GM18526 (cell line): ENCODE results near the gene MRPL24.

Experiments
- POLR2A ChIP-seq: IDR thresholded peaks from 3 replicates; pipeline ENCODE4 v1.6.1; 2011; ENCODE audit not compliant: insufficient read length; ENCODE audit errors: extremely low read depth

Gene MRPL24

GRCh38 chr1:156694690-156694962 lies 46.3 kb downstream of the MRPL24 start:
- TF ChIP-seq POLR2A, result no peak

DNA sequence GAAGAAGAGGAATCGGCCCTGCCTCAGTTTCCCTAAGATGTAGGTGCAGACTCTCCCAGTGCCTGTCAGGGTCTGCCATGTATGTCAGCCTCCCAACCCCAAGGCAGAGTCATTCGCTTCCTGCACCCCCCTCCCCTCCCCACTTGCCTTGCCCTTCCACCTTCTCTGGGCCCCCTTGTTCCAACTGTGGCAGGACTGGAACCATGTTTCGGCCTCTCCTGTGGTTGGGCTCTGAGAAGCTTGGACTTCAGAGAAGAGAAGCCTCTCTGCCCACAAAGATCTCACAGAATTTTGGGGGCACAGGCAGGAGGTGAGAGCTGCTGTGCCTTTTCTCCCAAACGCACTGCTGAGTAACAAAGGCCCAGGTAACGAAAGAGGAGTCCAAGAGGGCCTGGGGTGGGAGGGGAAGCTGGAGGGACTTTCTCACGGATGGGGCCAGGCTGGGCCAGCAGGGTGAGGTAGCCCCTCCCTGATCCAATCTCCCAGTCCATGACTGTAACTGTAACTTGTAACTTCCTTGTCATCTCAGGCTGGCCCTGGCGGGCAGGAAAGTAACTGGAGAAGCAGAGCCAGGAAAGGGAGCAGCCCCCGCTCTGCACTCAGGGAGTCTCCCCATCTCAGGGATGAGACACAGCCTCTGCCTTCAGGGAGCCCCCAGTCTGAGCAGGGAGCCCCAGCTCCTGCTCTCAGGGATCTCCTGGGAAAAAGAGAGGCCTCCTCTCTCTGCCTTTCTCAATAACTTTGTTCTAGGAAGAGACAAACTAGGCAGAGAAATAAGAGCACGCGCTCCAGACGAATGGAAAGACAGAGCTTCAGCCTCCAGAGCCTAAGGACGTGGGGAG lies 46.8 kb downstream of the MRPL24 start:
- no peak for TF ChIP-seq POLR2A

- TF ChIP-seq POLR2A, result no peak
These were observed 47.7 kb downstream of the MRPL24 start for GRCh38 chr1:156692925-156693847.

DNA sequence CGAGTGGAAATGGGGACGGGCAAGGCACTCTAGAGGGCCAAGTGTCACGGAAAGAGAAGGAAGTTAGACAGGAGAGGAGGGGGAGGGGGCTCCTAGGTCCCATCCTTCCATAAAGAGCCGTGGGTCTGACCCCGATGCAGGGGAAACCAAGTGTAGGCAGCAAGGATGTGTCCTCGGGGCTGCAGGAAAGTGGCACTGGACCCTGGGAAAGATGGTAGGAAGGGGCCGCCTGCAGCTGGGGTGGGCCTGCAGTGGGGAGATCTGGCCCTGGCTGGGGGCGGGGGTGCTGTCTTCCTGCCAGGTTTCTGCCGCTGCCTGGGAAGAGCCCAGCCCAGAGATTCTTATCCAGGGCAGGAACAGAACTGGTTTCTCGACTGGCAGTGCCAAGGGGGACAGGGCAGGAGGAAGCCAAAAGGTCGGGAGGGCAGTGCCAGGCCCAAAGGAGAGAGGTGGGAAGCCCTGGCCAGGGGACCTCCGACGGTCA lies 48.4 kb downstream of the MRPL24 start:
- TF ChIP-seq POLR2A, result no peak

GRCh38 chr1:156691665-156692440 lies 49.0 kb downstream of the MRPL24 start:
- no peak for TF ChIP-seq POLR2A

DNA sequence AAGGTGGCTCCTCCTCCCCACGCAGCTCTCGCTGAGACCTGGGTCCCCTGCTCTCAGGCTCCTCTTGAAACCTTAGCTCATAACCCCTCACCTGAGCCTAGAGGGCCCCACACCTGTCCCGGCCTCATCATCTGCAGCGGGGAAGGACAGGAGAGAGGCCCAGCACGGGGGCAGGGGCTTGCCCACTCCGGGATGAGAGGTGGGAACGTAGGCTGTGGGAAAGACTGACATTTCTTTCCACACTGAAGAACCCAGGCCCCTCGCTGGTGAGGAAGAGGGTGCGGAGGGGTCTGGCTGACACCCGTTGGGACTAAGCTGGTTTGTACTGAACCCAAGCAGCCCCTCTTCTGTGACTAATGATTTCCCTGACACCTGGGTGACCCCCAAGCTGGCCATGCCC lies 49.7 kb downstream of the MRPL24 start:
- no peak for TF ChIP-seq POLR2A

GRCh38 chr1:156690675-156691036 lies 50.2 kb downstream of the MRPL24 start:
- no peak for TF ChIP-seq POLR2A

GRCh38 chr1:156689953-156690674 lies 50.8 kb downstream of the MRPL24 start:
- no peak for TF ChIP-seq POLR2A

- TF ChIP-seq POLR2A, result no peak
These were observed 51.6 kb downstream of the MRPL24 start for GRCh38 chr1:156689035-156689952.
